ENCODE results near the gene BARX2. TPM values are rescaled to one million over a fixed set of nuclear protein-coding genes. Genes with fewer than 3 reads are reported as not detected.

The BARX2 gene
- total and polyA plus RNA-seq, 2 donors (not counting 1 experiment from before 2014, with no cell fraction given) = not detected

DNA sequence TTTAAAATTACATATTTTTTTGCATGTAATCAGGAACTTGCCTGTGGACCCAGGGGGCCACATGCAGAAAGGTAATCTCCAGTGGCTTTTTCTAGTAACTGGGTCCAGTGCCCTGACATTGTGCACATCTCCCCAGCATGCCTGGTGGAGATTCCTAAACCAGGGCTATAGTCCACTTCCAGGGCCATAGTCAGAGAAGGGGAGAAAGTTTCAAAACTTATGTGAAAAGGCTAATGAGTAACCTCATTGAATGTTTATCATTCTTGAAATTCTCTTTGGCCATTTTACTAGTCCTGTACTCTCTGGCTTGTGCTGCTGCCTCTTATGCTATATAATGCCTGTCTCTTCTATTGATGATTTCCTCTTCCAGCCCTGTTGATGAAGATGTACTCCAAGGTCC, 47.8 kb downstream of the BARX2 start:
- POLR2A ChIA-PET = no interaction called here
- Mint-ChIP-seq H3K27ac (no peak overlapping the region), H3K9me3 (ENCODE audit: insufficient read depth) (no peaks in the 10 kb centered on the region), H3K4me3 (no peak overlapping the region), H3K4me1 (no peaks in the 10 kb centered on the region), H3K27me3 (peaks cover 8% of the 10 kb centered on the region)
- no peak overlapping the region for H3K27ac ChIP-seq (ENCODE audit: low read length in 2 of 2)
- peaks cover 0 to 5% (median 0%) of the 10 kb centered on the region in 4 experiments for H3K27me3 ChIP-seq (replicated peaks in 1 of 4; ENCODE audit: control extremely low read depth in 1 of 4, control insufficient read depth in 3 of 4, insufficient read depth in 4 of 4, low read length in 3 of 4)
- no peak overlapping the region for H3K4me3 ChIP-seq (ENCODE audit: control extremely low read depth in 1 of 5, extremely low read depth in 1 of 5, insufficient read depth in 1 of 5, low read depth in 2 of 5, low read length in 4 of 5)
- H3K79me2 ChIP-seq (ENCODE audit: control insufficient read depth, insufficient read depth, low read length) = no peaks in the 10 kb centered on the region
- CTCF ChIA-PET = no interaction called here
- H2AFZ ChIP-seq (ENCODE audit: insufficient read depth, low read depth, low read length, poor library complexity, severe bottlenecking) = no peak overlapping the region
- no peaks in the 10 kb centered on the region for H4K20me1 ChIP-seq (ENCODE audit: control insufficient read depth, insufficient read depth, low read length, poor library complexity, severe bottlenecking)
- ATAC-seq (ENCODE audit: low read depth) (no peak), DNase-seq (no peak)
- no peaks in the 10 kb centered on the region for H3K36me3 ChIP-seq (replicated peaks in 1 of 2; ENCODE audit: control extremely low read depth in 1 of 2, control insufficient read depth in 1 of 2, extremely low read depth in 1 of 2, insufficient read depth in 2 of 2, low read length in 1 of 2)
- intact Hi-C loops (cut with micrococcal nuclease) = no loop called here
- H3K9me3 ChIP-seq (ENCODE audit: control extremely low read depth in 1 of 3, control insufficient read depth in 2 of 3, insufficient read depth in 1 of 3, low read length in 2 of 3) = no peaks in the 10 kb centered on the region
- no peaks in the 10 kb centered on the region for H3K4me1 ChIP-seq (ENCODE audit: control insufficient read depth in 2 of 2, insufficient read depth in 2 of 2, low read length in 2 of 2)
- H3K9ac ChIP-seq (ENCODE audit: low read length) = no peak overlapping the region
- no peak overlapping the region for H3K4me2 ChIP-seq (replicated peaks; ENCODE audit: low read depth, low read length, poor library complexity, severe bottlenecking)
- no peak for TF ChIP-seq EZH2 (IDR thresholded peaks at IDR 0.05; ENCODE audit: borderline replicate concordance, insufficient read depth, low read depth, low read length, poor library complexity, severe bottlenecking)
- TF ChIP-seq, protein P1, sequence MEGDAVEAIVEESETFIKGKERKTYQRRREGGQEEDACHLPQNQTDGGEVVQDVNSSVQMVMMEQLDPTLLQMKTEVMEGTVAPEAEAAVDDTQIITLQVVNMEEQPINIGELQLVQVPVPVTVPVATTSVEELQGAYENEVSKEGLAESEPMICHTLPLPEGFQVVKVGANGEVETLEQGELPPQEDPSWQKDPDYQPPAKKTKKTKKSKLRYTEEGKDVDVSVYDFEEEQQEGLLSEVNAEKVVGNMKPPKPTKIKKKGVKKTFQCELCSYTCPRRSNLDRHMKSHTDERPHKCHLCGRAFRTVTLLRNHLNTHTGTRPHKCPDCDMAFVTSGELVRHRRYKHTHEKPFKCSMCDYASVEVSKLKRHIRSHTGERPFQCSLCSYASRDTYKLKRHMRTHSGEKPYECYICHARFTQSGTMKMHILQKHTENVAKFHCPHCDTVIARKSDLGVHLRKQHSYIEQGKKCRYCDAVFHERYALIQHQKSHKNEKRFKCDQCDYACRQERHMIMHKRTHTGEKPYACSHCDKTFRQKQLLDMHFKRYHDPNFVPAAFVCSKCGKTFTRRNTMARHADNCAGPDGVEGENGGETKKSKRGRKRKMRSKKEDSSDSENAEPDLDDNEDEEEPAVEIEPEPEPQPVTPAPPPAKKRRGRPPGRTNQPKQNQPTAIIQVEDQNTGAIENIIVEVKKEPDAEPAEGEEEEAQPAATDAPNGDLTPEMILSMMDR (IDR thresholded peaks at IDR 0.05) = no peak

DNA sequence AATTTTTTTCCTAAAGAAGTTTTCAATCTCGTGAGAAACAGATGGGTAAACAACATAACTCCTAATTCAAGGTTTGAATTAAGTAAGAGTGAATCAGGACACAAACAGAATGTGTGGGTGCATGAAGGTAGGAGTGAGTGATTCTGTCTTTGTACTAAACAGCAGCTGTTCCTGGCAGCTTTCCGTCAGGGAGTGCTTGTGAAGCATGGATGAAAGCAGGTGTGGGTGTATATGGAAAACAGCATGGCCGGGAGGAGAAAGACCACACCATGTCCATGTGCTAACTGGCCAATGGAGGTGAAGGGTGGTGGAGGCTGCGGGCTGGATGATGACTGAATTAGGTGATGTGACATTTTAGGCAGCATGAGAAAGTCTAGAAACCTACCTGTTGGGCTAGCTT, 49.6 kb downstream of the BARX2 start:
- Histone ChIP-seq H3K27me3 (replicated peaks in 1 of 4; ENCODE audit: control extremely low read depth in 1 of 4, control insufficient read depth in 3 of 4, insufficient read depth in 4 of 4, low read length in 3 of 4) (peaks cover 0 to 5% (median 0%) of the 10 kb centered on the region in 4 experiments), H3K9ac (ENCODE audit: low read length) (no peak overlapping the region), H3K4me3 (ENCODE audit: control extremely low read depth in 1 of 5, extremely low read depth in 1 of 5, insufficient read depth in 1 of 5, low read depth in 2 of 5, low read length in 4 of 5) (no peak overlapping the region), H3K36me3 (replicated peaks in 1 of 2; ENCODE audit: control extremely low read depth in 1 of 2, control insufficient read depth in 1 of 2, extremely low read depth in 1 of 2, insufficient read depth in 2 of 2, low read length in 1 of 2) (no peaks in the 10 kb centered on the region), H3K4me1 (ENCODE audit: control insufficient read depth in 2 of 2, insufficient read depth in 2 of 2, low read length in 2 of 2) (no peaks in the 10 kb centered on the region), H3K79me2 (ENCODE audit: control insufficient read depth, insufficient read depth, low read length) (no peaks in the 10 kb centered on the region), H3K4me2 (replicated peaks; ENCODE audit: low read depth, low read length, poor library complexity, severe bottlenecking) (no peak overlapping the region), H2AFZ (ENCODE audit: insufficient read depth, low read depth, low read length, poor library complexity, severe bottlenecking) (no peak overlapping the region), H3K27ac (ENCODE audit: low read length in 2 of 2) (no peak overlapping the region), H4K20me1 (ENCODE audit: control insufficient read depth, insufficient read depth, low read length, poor library complexity, severe bottlenecking) (no peaks in the 10 kb centered on the region), H3K9me3 (ENCODE audit: control extremely low read depth in 1 of 3, control insufficient read depth in 2 of 3, insufficient read depth in 1 of 3, low read length in 2 of 3) (peaks cover 0 to 2% (median 0%) of the 10 kb centered on the region in 3 donors)
- WGBS (ENCODE audit: insufficient coverage) = 92% methylated on average over 3 of the region's 4 CpGs
- ChIA-PET CTCF (no interaction called here), POLR2A (no interaction called here)
- H3K27ac Mint-ChIP-seq = no peak overlapping the region
- no peaks in the 10 kb centered on the region for H3K4me1 Mint-ChIP-seq
- H3K4me3 Mint-ChIP-seq = no peak overlapping the region
- ATAC-seq (ENCODE audit: low read depth) = no peak
- H3K9me3 Mint-ChIP-seq (ENCODE audit: insufficient read depth) = no peaks in the 10 kb centered on the region
- no peak for DNase-seq
- intact Hi-C loops (cut with micrococcal nuclease) = no loop called here
- H3K27me3 Mint-ChIP-seq = peaks cover 8% of the 10 kb centered on the region
- TF ChIP-seq, protein P1 (IDR thresholded peaks at IDR 0.05) = no peak
- no peak for TF ChIP-seq EZH2 (IDR thresholded peaks at IDR 0.05; ENCODE audit: borderline replicate concordance, insufficient read depth, low read depth, low read length, poor library complexity, severe bottlenecking)
